GM21390 (cell line): ENCODE measurements around the gene ANKHD1.
"Not testable (repeated sequence)": the region's sequence is repeated elsewhere in the genome, so short reads cannot be mapped to it uniquely, and the experiment has no call there.

Source experiments
- ATAC-seq: cut with Tn5 transposase; IDR thresholded peaks from one replicate; pipeline ENCODE4 v1.9.1; 2021; ENCODE audit not compliant: unreplicated experiment

ANKHD1 gene

DNA sequence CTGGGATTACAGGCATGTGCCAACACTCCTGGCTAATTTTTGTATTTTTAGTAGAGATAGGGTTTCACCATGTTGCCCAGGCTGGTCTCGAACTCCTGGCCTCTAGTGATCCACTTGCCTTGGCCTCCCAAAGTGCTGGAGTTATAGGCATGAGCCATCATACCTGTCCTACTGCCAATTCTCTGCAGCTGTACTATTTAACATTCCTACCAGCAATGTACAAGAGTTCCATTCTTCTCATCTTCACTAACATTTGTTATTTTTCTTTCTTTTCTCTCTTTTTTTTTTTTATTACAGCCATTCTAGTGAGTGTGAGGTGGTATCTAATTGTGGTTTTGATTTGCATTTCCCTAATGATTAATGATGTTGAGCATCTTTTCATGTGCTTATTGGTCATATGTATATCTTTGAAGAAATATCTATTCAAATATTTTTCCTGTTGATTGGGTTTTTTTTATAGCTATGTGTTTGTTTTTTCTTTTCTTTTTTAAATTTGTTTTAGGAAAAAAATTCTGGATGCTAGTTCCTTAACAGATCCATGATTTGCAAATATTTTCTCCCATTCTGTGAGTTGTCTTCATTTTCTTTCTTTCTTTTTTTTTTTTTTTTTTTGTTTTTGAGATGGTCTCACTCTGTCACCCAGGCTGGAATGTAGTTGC is 17.4 kb downstream of the ANKHD1 start:
- ATAC-seq, result no peak

- ATAC-seq, result no peak
Measured at GRCh38 chr5:140420226-140420570, 18.6 kb downstream of the ANKHD1 start.

DNA sequence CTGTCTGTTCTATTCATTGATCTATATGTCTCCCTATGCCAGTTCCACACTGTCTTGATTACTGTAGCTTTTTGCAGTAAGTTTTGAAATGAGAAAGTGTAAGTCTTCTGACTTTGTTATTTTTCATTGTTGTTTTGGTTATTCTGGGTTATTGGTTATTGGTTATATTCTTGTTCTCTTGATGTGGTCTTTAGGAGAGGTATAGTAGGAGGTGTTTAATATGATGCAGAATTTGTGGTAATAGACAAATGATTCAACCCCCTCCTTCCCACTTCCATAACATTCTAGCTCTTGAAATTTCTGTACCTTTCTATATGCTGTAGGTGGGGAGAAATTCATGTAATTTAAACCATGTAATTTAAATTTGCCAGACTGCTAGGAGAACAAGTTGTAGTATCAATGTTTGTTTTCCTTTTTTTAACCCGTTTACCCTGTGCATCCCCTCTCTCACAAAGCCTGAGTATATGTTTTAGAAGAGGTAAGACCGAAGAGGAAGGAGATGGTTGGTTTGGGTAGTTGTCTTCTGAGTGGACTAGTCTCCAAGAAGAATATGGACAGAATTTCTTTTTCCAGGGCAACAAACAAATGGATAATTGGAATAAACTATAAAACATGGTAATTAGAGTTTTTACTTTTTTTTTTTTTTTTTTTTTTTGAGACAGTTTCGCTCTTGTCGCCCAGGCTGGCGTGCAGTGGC is 19.2 kb downstream of the ANKHD1 start:
- no peak for ATAC-seq

DNA sequence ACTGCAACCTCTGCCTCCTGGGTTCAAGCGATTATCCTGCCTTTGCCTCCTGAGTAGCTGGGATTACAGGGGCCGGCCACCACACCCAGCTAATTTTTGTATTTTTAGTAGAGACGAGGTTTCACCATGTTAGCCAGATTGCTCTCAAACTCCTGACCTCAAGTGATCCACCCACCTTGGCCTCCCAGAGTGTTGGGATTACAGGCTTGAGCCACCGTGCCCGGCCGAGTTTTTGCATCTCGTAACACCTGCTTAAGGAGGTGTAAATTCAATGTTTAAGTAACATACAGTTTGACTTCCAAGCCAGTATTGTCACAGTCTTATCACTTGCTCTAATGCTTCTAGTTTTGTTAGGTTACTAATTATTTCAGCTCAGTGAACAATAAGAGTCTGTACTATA is 19.7 kb downstream of the ANKHD1 start:
- not testable (repeated sequence) for ATAC-seq

GRCh38 chr5:140423609-140424008 is 22.0 kb downstream of the ANKHD1 start:
- ATAC-seq, result no peak

- ATAC-seq, result no peak
Measured at GRCh38 chr5:140424135-140424534, 22.5 kb downstream of the ANKHD1 start.

GRCh38 chr5:140427726-140428125 is 26.1 kb downstream of the ANKHD1 start:
- not testable (repeated sequence) for ATAC-seq

DNA sequence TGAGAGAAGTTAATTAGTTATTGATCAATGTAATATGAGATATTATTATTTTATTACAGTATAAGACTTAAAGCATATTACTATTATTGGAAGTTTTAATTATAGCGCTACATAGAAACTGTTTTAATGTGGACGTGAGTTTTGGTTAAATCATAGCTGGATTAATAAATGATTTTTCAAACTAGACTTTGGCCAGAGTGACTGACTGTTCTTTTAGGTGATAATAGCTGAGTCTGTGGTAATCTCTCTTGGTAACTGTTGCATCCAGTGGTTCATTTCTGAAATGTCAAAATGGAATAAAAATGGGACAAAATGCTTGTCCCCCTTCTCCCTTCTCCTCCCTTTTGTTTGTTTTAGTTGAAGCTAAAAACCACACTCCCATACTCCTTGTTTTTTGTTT is 28.1 kb downstream of the ANKHD1 start:
- ATAC-seq, result no peak

DNA sequence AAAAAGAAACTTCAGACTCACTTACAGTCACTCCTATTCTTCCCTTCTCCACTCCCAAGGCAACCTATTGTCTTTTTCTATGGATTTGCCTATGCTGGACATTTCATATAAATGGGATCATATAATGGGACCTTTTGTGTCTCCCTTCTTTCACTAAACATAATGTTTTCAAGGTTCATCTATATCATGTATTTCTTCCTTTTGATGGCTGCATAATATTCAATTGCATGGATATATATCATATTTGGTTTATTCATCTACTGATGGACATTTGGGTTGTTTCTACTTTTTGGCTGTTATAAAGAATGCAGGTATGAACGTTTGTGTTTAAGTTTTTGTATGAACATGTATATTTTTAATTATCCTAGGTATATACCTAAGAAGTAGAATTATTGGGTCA is 30.6 kb downstream of the ANKHD1 start:
- no peak for ATAC-seq

DNA sequence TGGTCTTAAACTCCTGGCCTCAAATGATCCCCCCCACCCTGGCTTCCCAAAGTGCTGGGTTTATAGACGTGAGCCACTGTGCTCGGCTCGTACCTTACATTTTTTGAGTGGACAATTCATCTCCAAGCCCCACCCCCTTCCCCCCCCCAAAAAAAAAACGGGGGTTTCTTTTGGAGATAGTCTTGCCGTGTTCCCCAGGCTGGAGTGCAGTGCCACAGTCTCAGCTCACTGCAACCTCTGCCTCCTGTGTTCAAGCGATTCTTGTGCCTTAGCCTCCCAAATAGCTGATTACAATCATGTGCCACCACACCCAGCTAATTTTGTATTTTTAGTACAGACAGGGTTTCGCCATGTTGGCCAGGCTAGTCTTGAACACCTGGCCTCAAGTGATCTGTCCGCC is 31.3 kb downstream of the ANKHD1 start:
- no peak for ATAC-seq

- not testable (repeated sequence) for ATAC-seq
Measured at GRCh38 chr5:140457368-140457767, 55.7 kb downstream of the ANKHD1 start.

DNA sequence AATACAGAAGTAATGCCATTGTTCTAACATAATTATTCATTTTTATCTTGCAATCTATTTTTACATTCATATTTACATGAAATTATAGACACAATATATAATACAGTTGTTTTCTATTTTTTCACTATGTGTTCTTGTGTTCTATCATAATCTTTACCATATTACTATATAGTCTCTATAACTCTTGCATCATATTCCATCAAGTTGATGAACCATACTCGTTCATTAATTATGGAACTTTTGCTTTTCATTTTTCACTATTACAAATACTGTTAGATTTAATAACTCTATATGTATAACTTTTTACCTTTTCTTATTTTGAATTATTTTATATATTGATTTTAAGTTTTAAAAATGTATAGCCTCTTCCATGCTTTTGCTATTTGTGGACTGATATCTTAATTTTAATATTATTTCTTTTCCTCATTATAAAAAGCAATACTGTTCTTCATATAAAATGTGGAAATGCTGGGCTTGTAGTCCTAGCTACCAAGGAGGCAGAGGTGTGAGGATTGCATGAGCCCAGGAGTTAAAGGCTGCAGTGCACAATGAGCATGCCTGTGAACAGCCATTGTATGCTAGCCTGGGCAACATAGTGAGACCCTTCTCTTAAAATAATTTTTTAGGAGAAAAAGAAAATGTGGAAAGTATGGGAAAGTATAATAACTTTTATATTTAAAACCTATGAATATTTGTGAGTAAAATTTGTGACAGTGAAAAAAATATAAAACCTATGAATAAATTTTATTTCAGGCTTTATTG is 65.5 kb downstream of the ANKHD1 start:
- ATAC-seq, result no peak

- ATAC-seq, result no peak
Measured at GRCh38 chr5:140468188-140468587, 66.6 kb downstream of the ANKHD1 start.

DNA sequence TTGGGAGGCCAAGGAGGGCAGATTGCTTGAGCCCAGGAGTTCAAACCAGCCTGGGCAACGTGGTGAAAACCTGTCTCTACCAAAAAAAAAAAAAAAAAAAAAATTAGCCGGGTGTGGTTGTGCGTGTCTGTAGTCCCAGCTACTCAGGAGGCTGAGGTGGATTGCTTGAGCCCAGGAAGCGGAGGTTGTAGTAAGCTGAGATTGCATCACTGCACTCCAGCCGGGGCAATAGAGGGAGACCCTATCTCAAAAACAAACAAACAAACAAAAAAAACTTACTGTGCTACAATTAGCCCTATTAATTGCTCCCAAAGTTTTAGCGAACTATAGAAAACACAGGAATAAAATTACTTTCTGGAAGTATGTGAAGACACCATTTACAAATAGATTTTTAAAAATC is 67.6 kb downstream of the ANKHD1 start:
- no peak for ATAC-seq

- no peak for ATAC-seq
Measured at GRCh38 chr5:140480310-140481014, 78.8 kb downstream of the ANKHD1 start.

- no peak for ATAC-seq
Measured at GRCh38 chr5:140481758-140482157, 80.1 kb downstream of the ANKHD1 start.

DNA sequence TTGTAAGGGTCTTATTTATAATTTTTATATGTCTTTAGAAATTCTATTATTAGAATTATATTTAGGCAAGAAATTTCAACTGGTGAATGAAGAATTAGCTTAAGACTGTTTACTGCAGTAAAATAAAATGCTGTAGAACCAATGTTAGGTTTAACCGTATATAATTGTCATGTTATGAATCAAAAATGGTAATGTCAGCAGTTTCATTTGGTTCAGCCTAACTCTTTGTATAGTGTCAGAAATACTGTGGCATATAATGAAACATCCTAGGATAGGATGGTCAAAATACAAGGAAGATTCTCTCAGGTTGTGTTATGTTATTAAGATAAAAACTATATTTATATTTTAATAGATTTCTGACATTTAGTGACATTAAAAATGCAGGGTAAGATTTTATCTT is 81.4 kb downstream of the ANKHD1 start:
- ATAC-seq, result no peak

- not testable (repeated sequence) for ATAC-seq
Measured at GRCh38 chr5:140488141-140488540, 86.5 kb downstream of the ANKHD1 start.

- ATAC-seq, result no peak
Measured at GRCh38 chr5:140488914-140489313, 87.3 kb downstream of the ANKHD1 start.

GRCh38 chr5:140497897-140498296 is 96.3 kb downstream of the ANKHD1 start:
- ATAC-seq, result no peak

DNA sequence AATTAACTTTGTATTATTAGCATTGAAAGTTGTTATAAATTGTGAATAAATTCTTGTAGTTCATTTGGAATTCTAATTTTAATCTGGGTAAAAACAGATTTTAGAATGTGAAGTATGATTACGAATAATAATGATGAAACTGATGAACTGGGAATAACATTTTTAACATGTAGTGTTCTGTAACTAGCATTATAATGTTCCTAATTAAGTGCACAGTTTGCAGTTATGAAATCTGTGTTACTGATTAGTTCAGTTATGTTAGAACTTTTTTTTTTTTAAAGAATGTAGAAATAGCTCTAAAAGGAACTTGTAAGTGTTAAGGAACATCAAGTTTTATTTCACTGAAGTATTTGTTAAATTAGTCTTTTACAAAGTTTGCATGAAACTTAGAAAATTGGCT is 97.0 kb downstream of the ANKHD1 start:
- no peak for ATAC-seq

DNA sequence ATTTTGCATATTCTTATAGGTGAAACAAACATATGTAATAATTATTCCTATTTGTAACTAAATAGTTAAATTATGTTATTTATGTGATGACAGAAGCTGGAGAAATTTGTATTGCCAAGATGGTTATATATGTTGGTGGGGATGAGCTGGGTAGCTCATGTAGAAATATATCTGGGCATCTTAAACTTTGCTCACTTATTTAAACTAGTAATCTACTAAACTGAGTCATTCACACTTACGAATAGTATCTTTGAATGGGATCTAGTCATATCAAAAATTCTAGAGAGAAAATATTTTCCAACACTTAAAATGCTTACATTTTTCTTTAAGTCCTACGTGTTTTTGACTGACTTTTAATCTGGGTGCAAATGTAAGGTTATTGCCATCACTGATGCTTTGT is 101.2 kb downstream of the ANKHD1 start:
- no peak for ATAC-seq
